Activated CD8-positive, alpha-beta memory T cell treated with anti-CD3 and anti-CD28 coated beads for 36 hours (primary cell): ENCODE data around the gene MAGEA12. TPM values are rescaled to one million over a fixed set of nuclear protein-coding genes. Genes with fewer than 3 reads are reported as not detected.
"Not testable (repeated sequence)": the region's sequence is repeated elsewhere in the genome, so short reads cannot be mapped to it uniquely, and the experiment has no call there.

Experiments used
- CTCF ChIA-PET: fragments of 350-600 bp; sonication (Branson Sonifier 250); formaldehyde crosslinking; loops from one replicate; lab custom pipeline; 2021; ENCODE audit warnings: antibody characterized with exemption; lab: Charles Lee
- POLR2A ChIA-PET: fragments of 350-600 bp; sonication (Branson Sonifier 250); formaldehyde crosslinking; loops from one replicate; lab custom pipeline; 2021; ENCODE audit warnings: antibody characterized with exemption; lab: Charles Lee
- total RNA-seq, 2 experiments: library from RNA; stranded (reverse); gene quantifications; one replicate each; pipeline ENCODE4 v1.2.3, GENCODE V29; 2021

The MAGEA12 gene
- not detected for total RNA-seq

- CTCF ChIA-PET, result no interaction called here
- POLR2A ChIA-PET, result no interaction called here
These were observed at the start of gene MAGEA12, which contains the start of gene CSAG1 for GRCh38 chrX:152733261-152733975. TSS of gene MAGEA12 (plus strand) at chrX:152733757. CDS start at chrX:152736162, 2,405 bp downstream. TSS of gene CSAG1 (minus strand) at chrX:152733721. CDS start at chrX:152732460, 1,261 bp downstream.

DNA sequence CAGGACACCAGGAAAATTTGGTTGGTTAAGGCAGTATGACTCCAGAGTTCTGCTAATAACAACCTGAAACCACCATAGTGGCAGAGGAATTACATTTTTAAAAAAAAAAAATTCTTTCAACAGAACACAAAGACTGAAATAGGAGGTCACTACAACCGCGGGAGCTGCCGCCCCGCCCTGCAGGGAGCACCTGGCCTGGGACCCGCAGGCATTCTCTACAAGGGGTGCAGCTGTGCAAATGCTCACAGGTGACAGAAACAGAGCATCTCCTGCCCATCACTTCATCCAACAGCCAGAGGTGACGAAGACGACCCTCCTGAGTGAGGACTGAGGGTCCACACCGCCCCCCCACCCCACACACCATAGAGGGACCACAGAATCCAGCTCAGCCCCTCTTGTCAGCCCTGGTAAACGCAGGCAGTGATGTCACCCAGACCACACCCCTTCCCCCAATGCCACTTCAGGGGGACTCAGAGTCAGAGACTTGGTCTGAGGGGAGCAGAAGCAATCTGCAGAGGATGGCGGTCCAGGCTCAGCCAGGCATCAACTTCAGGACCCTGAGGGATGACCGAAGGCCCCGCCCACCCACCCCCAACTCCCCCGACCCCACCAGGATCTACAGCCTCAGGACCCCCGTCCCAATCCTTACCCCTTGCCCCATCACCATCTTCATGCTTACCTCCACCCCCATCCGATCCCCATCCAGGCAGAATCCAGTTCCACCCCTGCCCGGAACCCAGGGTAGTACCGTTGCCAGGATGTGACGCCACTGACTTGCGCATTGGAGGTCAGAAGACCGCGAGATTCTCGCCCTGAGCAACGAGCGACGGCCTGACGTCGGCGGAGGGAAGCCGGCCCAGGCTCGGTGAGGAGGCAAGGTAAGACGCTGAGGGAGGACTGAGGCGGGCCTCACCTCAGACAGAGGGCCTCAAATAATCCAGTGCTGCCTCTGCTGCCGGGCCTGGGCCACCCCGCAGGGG, 35.3 kb upstream of the MAGEA12 start, which contains the start of gene MAGEA3:
TSS of gene MAGEA3 (plus strand) at position 843 of the 980 bp plus-strand sequence. CDS start 2,039 bp downstream, outside the sequence.
- POLR2A ChIA-PET, CTCF ChIA-PET: not testable (repeated sequence)

DNA sequence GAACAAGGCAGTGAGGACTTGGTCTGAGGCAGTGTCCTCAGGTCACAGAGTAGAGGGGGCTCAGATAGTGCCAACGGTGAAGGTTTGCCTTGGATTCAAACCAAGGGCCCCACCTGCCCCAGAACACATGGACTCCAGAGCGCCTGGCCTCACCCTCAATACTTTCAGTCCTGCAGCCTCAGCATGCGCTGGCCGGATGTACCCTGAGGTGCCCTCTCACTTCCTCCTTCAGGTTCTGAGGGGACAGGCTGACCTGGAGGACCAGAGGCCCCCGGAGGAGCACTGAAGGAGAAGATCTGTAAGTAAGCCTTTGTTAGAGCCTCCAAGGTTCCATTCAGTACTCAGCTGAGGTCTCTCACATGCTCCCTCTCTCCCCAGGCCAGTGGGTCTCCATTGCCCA, 33.2 kb upstream of the MAGEA12 start:
- CTCF ChIA-PET, POLR2A ChIA-PET: not testable (repeated sequence)

- CTCF ChIA-PET, result not testable (repeated sequence)
These were observed 27.1 kb upstream of the MAGEA12 start for GRCh38 chrX:152706500-152706899.

DNA sequence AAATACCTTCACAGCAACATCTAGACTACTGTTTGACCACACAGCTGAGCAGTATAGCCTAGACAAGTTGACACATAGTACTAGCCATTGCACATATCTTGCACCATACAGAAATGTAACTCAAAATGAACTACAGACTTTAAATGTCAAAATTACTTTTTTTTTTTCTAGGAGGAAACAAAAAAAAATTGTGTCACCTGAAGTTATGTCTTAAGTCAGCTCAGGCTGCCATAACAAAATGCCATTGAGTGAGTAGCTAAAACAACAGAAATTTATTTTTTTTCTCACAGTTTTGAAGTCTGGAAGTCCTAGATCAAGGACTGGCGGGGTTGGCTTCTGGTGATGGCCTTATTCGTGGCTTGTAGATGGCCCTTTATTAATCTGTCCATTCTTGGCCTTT, 24.4 kb upstream of the MAGEA12 start, which contains the start of gene CSAG2:
TSS of gene CSAG2 (minus strand) at position 101 of the 400 bp plus-strand sequence. CDS start 161 bp downstream, outside the sequence.
- CTCF ChIA-PET, POLR2A ChIA-PET: not testable (repeated sequence)

More at GRCh38 chrX:152706500-152706899, 27.1 kb upstream of the MAGEA12 start:
- POLR2A ChIA-PET, result not testable (repeated sequence)

DNA sequence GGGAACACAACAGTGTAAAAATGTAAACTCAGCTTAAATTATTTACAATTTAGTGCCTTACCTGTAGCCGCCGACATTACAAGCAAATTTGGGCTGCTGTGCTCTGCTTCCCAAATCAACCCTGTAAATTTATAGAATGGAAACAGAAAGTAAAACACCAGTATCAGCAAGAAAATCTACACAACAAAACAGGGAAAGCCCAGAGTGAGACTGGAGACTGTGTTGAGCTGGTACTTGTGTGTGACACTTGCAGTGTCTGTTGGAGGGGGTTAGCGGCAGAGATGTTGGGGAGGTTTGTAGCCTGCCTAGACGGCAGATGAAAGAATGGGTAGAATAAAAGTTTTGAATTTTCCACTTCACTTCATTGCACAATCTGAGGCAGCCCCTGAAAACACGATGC, 20.4 kb upstream of the MAGEA12 start:
- POLR2A ChIA-PET, CTCF ChIA-PET: not testable (repeated sequence)

DNA sequence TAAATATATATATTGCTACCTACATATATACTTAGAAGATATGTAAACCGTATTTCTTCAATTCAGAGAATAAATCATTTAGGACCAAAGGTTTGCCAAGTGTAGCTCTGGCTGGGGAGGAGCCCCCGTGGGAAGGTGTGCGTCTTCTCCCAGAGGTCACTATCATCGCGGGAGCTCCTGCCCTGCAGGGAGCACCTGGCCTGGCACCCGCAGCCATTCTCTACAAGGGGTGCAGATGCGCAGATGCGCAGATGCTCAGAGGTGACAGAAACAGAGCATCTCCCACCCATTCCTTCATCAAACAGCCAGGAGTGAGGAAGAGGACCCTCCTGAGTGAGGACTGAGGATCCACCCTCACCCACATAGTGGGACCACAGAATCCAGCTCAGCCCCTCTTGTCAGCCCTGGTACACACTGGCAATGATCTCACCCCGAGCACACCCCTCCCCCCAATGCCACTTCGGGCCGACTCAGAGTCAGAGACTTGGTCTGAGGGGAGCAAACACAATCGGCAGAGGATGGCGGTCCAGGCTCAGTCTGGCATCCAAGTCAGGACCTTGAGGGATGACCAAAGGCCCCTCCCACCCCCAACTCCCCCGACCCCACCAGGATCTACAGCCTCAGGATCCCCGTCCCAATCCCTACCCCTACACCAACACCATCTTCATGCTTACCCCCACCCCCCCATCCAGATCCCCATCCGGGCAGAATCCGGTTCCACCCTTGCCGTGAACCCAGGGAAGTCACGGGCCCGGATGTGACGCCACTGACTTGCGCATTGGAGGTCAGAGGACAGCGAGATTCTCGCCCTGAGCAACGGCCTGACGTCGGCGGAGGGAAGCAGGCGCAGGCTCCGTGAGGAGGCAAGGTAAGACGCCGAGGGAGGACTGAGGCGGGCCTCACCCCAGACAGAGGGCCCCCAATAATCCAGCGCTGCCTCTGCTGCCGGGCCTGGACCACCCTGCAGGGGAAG, 19.5 kb upstream of the MAGEA12 start, which contains the start of gene MAGEA2B:
TSS of gene MAGEA2B (plus strand) at position 814 of the 973 bp plus-strand sequence. CDS start 2,479 bp downstream, outside the sequence.
- CTCF ChIA-PET, POLR2A ChIA-PET: not testable (repeated sequence)

DNA sequence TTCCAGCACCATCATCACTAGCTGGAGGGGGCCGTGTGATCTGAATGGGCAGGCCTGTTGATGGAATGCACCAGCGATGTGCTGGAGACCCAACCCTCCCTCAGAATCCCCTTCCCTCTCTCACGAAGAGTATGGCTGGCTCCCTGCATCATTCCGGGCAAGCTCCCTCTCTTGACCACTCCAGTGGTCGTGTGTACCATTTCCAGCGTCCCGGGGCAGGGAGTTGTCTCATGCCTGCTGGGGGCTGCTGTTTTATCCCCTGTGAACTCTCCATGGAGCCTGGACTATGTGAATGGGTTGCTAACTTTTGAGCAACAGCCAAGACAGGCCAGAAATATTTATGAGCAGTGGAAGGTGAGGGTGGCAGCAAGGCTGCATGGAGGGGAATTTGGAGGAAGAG, 8.1 kb upstream of the MAGEA12 start:
- ChIA-PET CTCF (no interaction called here), POLR2A (no interaction called here)

- POLR2A ChIA-PET, CTCF ChIA-PET: not testable (repeated sequence)
These were observed 744 bp downstream of the MAGEA12 start for GRCh38 chrX:152734143-152734858.

- CTCF ChIA-PET, result no interaction called here
These were observed 1.5 kb downstream of the MAGEA12 start for GRCh38 chrX:152735101-152735500.

GRCh38 chrX:152735860-152736511, 2.4 kb downstream of the MAGEA12 start:
- ChIA-PET CTCF (no interaction called here), POLR2A (no interaction called here)

More at GRCh38 chrX:152735101-152735500, 1.5 kb downstream of the MAGEA12 start:
- POLR2A ChIA-PET, result no interaction called here

GRCh38 chrX:152736528-152736927, 3.0 kb downstream of the MAGEA12 start:
- CTCF ChIA-PET, POLR2A ChIA-PET: not testable (repeated sequence)

GRCh38 chrX:152738560-152738959, 5.0 kb downstream of the MAGEA12 start:
- ChIA-PET POLR2A (no interaction called here), CTCF (no interaction called here)

DNA sequence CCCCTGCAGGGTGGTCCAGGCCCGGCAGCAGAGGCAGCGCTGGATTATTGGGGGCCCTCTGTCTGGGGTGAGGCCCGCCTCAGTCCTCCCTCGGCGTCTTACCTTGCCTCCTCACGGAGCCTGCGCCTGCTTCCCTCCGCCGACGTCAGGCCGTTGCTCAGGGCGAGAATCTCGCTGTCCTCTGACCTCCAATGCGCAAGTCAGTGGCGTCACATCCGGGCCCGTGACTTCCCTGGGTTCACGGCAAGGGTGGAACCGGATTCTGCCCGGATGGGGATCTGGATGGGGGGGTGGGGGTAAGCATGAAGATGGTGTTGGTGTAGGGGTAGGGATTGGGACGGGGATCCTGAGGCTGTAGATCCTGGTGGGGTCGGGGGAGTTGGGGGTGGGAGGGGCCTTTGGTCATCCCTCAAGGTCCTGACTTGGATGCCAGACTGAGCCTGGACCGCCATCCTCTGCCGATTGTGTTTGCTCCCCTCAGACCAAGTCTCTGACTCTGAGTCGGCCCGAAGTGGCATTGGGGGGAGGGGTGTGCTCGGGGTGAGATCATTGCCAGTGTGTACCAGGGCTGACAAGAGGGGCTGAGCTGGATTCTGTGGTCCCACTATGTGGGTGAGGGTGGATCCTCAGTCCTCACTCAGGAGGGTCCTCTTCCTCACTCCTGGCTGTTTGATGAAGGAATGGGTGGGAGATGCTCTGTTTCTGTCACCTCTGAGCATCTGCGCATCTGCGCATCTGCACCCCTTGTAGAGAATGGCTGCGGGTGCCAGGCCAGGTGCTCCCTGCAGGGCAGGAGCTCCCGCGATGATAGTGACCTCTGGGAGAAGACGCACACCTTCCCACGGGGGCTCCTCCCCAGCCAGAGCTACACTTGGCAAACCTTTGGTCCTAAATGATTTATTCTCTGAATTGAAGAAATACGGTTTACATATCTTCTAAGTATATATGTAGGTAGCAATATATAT, 20.4 kb downstream of the MAGEA12 start, which contains the start of gene MAGEA2:
TSS of gene MAGEA2 (minus strand) at position 157 of the 965 bp plus-strand sequence. CDS start 2,479 bp downstream, outside the sequence.
- POLR2A ChIA-PET, CTCF ChIA-PET: not testable (repeated sequence)

GRCh38 chrX:152754871-152755270, 21.3 kb downstream of the MAGEA12 start:
- POLR2A ChIA-PET, CTCF ChIA-PET: not testable (repeated sequence)

DNA sequence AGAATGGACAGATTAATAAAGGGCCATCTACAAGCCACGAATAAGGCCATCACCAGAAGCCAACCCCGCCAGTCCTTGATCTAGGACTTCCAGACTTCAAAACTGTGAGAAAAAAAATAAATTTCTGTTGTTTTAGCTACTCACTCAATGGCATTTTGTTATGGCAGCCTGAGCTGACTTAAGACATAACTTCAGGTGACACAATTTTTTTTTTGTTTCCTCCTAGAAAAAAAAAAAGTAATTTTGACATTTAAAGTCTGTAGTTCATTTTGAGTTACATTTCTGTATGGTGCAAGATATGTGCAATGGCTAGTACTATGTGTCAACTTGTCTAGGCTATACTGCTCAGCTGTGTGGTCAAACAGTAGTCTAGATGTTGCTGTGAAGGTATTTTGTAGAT, 25.4 kb downstream of the MAGEA12 start, which contains the start of gene CSAG3:
TSS of gene CSAG3 (plus strand) at position 301 of the 400 bp plus-strand sequence.
- CTCF ChIA-PET, POLR2A ChIA-PET: not testable (repeated sequence)
